Stimulated activated CD4-positive, alpha-beta T cell treated with anti-CD3 and anti-CD28 coated beads, Interleukin-4, amount 100 ng/mL, for 24 hours (primary cell): ENCODE data around the gene GPR139.

ENCODE experiments used
- DNase-seq: peaks from one replicate; pipeline ENCODE4 v3.0.0-alpha.2; 2020

Gene GPR139

GRCh38 chr16:20051611-20052010 lies 22.1 kb downstream of the GPR139 start:
- DNase-seq, result no peak

GRCh38 chr16:20051147-20051546 lies 22.5 kb downstream of the GPR139 start:
- no peak for DNase-seq

- no peak for DNase-seq
Measured at GRCh38 chr16:20049831-20050230, 23.9 kb downstream of the GPR139 start.

- DNase-seq, result no peak
Measured at GRCh38 chr16:20045886-20046285, 27.8 kb downstream of the GPR139 start.

- DNase-seq, result no peak
Measured at GRCh38 chr16:20042848-20043247, 30.8 kb downstream of the GPR139 start.

GRCh38 chr16:20041924-20042596 lies 31.6 kb downstream of the GPR139 start:
- DNase-seq, result no peak

- DNase-seq, result no peak
Measured at GRCh38 chr16:20040011-20040410, 33.7 kb downstream of the GPR139 start.

GRCh38 chr16:20029611-20030010 lies 44.1 kb downstream of the GPR139 start:
- DNase-seq, result no peak

- no peak for DNase-seq
Measured at GRCh38 chr16:20026361-20027072, 47.2 kb downstream of the GPR139 start.

GRCh38 chr16:20023190-20023589 lies 50.5 kb downstream of the GPR139 start:
- no peak for DNase-seq

GRCh38 chr16:20020976-20021375 lies 52.7 kb downstream of the GPR139 start:
- no peak for DNase-seq

GRCh38 chr16:20020083-20020482 lies 53.6 kb downstream of the GPR139 start:
- DNase-seq, result no peak

- no peak for DNase-seq
Measured at GRCh38 chr16:20016234-20016633, 57.5 kb downstream of the GPR139 start.

GRCh38 chr16:20004931-20005330 lies 68.8 kb downstream of the GPR139 start:
- no peak for DNase-seq

GRCh38 chr16:20002936-20003335 lies 70.8 kb downstream of the GPR139 start:
- no peak for DNase-seq

GRCh38 chr16:20001856-20002707 lies 71.6 kb downstream of the GPR139 start:
- no peak for DNase-seq

- DNase-seq, result no peak
Measured at GRCh38 chr16:19997734-19998133, 76.0 kb downstream of the GPR139 start.

GRCh38 chr16:19997264-19997663 lies 76.4 kb downstream of the GPR139 start:
- DNase-seq, result no peak

GRCh38 chr16:19994466-19995170 lies 79.1 kb downstream of the GPR139 start:
- no peak for DNase-seq

GRCh38 chr16:19991614-19992013 lies 82.1 kb downstream of the GPR139 start:
- DNase-seq, result no peak

- no peak for DNase-seq
Measured at GRCh38 chr16:19984135-19984534, 89.6 kb downstream of the GPR139 start.
